Measurements from ENCODE around the gene GRM8.
"Not testable (repeated sequence)": the region's sequence is repeated elsewhere in the genome, so short reads cannot be mapped to it uniquely, and the experiment has no call there.

GRM8 gene

DNA sequence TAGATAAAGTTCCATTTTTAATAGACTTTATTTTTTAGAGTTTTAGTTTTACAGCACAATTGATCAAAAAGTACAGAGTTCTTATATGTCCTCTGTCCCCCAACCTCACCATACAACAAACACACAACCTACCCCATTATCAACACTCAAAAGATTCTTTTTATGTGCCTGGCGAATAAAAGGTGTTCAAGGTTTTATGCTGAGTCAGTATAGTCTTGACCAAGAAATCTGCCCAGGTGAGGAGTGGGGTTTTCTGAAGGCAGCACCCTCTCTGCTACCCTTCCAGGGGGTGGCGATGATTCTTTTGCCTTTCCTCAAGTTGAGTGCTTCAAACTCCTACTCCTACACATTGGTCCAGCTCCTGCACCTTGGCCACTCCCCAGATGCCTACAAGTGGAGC, 222.9 kb downstream of the GRM8 start:
- no peak for DNase-seq (ENCODE audit: low spot score)

DNA sequence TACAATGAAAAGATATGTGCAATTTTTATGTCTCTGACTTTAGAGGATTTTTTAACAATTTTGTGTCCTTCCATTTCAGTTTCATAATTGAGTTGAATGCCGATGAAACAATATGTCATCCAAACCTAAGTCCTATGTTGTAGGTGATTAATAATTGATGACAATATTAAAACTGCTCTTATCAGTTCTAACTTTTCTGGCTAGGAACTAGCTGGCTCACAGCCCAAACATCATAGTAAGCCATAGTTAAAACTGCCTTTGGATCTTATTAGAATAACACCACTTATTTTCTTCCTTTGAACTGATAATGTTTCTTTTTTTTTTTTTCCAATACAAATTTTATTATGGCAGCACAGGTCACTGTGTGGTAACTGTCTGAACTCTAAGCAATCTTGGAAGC, 230.9 kb downstream of the GRM8 start:
- DNase-seq (ENCODE audit: low spot score), result no peak

DNA sequence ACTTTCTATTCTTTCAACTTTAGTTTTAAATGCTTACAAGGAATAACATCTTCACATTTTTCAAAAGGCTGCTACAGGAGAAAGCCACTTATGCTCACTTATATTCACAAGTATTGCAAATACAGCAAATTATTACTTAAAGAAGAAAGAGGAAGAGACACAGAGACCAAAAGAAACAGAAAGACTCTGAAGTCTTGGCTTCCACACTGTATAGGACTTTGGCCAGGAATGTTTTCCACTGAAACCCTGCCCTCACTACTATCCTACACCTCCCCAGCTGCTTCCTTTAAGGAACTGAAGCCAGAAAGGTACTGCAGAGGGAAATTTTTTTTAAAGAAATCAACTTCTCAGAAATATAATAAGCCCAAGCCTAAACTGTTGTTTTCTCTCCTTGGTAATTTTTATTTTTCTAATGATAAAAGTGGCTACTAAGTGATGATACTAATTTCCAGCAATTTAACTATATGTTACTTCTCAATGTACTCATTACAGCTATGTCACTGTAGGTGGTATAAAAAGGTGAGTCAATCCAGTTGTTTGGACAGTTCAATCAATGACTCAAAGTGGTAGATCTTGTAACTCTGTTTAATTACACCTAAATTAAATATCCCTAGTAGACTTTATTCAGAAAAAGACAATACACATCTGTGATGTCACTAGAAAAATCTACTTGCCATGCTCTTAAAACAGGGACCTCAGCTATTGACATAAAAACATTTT, 231.6 kb downstream of the GRM8 start:
- no peak for DNase-seq (ENCODE audit: low spot score)

DNA sequence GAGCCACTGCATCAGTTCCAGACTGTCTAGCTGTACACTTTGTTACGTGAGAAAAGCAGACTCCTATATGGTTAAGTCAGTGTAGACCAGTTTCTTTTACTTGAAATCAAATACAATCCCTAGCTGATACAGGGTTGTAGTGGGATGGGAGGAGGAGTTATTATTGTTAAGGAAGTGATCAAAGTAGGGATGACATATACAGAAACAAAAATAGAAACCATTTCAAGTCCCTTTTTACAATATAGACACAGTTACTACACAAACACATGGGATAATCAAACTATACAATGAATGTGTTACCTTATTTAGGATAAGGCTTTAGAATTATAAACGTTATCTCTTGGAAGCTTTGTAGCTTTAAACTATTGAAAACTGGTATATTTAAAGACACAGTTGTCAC, 233.9 kb downstream of the GRM8 start:
- no peak for DNase-seq (ENCODE audit: low spot score)

DNA sequence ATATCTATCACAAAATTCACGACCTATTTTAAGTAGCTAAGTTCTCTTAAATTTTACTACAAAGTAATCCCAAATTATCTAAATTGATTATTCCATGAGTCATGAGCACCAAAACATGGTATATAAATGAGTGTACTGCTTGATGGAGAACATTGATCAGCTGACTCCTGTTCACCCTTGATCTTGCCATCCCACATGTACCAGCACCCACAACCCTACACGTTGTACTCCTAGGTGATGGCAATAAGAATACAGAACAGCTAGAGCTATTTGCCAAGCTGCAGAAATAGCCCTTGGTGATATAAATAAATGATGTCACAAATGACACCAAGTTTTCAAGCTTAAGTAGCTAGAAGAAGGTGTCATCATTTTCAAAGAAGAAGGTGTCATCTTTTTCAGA, 235.5 kb downstream of the GRM8 start:
- DNase-seq (ENCODE audit: low spot score), result no peak

DNA sequence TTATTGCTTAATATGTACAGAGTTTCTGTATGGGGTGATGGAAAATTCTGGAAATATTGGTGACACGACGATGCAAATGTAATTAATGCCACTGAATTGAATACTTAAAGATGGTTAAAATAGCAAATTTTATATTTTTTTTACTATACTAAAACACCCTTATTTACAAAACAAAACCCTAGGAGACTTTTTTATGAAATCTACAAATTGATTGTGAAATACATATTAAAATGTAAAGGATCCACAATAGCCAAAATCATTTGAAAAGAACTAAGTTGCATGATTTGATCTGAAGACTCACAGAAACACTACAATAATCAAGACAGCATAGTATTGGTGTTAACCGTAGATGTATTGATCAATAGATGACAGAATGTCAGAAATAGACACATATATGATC, 252.0 kb downstream of the GRM8 start:
- DNase-seq (ENCODE audit: low spot score), result no peak

DNA sequence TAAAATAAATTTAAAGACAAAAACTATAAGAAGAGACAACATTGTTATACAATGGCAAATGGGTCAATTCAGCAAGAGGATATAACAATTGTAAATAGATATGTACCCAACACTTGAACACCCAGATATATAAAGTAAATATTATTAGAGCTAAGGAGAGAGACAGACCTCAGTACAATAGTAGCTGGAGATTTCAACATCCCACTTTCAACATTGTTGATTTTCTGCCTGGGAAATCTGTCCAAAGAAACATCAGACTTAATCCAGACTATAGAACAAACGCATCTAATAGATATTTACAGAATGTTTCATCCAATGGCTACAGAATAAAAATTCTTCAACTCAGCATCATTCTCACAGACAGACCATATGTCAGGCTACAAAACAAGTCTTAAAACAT, 256.1 kb downstream of the GRM8 start:
- no peak for DNase-seq (ENCODE audit: low spot score)

DNA sequence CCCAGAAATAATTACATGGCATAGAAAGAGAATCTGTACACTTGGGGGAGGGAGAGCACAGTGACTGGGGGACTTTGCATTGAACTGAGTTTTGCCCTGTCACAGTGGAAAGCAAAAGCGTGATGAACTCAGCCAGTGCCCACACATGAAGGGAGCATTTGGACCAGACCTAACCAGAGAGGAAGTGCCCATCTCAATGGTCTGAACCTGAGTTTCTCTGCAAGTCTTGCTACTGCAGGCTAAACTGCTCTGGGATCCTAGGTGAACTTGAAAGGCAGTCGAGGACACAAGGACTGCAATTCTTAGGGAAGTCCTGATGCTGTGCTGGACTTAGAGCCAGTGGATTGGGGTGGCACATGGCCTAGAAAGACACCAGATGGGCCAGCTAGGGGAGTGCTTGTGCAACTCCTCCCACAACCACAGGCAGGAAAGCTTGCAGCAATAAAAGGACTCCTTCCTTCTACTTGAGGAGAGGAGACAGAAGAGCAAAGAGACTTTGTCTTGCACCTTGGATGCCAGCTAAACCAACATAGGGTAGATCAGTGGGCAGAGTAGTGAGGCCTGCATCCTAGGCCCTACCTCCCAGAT, 259.0 kb downstream of the GRM8 start:
- DNase-seq (ENCODE audit: low spot score), result no peak

DNA sequence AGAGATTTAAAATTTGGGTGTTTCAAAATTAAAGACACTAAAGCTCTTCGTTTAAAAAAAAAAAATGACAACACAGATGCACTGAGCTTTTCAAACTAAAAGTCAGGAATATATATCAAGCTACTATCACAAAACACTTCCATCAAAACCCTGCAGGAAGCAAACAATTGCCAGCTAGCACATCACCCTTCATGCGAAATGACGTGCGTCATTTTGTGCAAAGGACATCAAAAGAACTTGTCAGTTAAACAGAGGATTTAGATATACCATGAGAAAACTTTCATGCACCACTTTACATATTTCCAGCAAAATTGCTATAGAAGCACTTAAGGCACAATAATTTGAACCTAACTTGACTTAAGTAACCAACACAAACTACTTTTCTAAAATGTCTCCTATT, 264.7 kb downstream of the GRM8 start:
- no peak for DNase-seq (ENCODE audit: low spot score)

DNA sequence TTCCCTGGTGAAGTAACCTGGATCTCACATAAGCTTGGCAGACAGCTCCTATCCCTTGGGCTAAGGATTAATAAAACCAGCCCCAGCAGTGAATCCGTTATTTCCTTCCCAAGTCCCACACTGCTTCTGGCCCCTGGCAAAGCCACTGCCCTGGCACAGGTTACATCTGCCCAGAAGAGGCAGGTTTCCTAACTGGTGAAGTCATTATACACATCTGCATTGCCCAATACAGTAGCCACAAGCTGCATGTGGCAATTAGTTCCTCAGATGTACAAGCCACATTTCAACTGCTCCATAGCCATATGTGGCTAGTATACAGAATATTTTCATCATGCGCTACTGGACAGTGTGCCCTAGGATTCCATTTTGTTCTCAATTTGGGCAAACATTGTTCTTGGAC, 273.0 kb downstream of the GRM8 start:
- DNase-seq (ENCODE audit: low spot score), result no peak

DNA sequence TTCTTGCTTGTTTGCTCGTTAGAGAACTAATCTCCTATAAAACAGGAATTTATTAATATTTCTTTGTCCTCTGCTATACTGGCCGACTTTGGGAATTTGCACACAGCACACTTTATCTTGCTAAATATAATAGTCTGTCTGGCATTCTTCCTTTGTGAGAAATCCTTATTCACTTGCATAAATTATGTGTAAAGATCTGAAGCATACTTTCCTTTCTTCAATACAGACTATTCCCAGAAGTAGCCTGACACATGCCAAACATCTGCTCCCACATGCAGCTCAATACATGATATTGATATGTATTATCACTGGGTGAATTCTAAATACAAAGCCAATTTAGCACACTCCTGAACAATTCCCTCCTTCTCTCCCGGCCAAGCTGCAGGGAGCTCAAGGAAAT, 273.9 kb downstream of the GRM8 start:
- DNase-seq (ENCODE audit: low spot score), result no peak

DNA sequence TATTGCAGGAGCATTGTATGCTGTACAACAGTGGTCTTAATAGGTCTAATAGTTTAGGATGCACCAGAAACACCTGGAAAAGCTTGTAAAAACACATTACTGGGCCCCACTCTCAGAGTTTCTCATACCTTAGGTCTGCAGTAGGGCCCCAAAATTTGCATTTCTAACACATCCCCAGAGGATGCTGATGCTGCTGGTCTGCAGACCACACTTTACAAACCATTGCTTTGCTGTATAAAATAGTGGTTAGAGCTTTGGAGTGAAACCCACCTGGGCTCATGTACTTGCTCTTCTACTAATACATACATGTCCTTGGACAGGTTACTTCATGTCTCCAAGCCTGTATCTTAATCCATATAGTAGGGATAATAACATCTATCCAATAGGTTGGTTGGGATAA, 279.7 kb downstream of the GRM8 start:
- no peak for DNase-seq (ENCODE audit: low spot score)

DNA sequence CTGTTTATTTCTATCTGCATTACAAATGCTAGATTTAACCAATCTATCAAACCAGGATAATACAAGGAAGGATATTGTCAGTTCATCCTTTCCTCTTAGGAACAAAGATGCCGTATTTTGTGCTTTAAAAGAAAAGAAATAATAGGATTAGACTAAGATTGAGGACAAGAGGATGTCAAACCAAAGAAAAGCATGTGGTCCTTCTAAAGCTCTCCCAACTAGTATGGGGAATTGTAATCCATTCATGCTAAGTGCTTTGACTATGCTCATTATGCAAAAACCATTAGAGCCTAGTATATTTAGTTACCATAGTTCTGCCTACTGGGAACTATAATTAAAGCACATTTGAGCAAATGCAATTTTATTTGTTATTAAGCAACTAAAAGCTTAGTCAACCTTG, 280.2 kb downstream of the GRM8 start:
- no peak for DNase-seq (ENCODE audit: low spot score)

DNA sequence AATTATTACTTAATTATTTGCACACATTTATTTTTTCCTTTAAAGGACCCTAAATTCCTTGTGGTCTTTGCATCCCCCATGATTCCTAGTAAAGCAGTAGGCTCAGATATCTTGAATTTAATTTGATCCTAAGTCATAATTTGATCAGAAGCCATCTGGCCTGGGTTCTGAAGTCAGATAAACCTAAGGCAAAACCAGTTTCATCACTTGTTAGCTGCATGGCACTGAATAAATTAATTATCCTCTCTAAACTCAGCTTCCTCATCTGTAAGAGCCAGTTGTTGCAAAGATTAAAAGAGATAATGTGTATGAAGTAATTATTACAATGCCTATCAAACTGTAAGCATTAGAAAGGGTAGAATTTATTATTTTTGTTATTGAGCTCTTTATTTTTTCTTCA, 293.1 kb downstream of the GRM8 start:
- DNase-seq (ENCODE audit: low spot score), result no peak

DNA sequence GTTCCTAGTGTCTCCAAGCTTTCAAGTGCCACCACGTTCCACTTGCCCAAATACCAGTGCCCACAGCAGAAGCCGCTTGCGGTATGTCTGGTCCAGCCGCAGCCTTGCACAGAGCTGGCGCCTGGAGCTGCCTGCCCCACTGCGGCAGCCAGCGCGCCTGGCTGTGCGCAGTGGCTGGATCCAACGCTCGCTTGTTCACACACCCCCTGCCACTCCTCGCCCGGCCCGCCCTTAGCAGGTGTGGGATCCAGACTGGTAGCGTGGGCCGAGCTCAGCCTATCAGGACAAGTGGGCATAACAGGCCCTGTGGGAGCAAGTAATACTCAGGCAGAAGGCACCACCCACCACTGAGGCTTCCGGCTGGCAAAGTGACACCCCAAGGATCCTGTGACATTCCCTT, 294.4 kb downstream of the GRM8 start:
- DNase-seq (ENCODE audit: low spot score), result no peak

DNA sequence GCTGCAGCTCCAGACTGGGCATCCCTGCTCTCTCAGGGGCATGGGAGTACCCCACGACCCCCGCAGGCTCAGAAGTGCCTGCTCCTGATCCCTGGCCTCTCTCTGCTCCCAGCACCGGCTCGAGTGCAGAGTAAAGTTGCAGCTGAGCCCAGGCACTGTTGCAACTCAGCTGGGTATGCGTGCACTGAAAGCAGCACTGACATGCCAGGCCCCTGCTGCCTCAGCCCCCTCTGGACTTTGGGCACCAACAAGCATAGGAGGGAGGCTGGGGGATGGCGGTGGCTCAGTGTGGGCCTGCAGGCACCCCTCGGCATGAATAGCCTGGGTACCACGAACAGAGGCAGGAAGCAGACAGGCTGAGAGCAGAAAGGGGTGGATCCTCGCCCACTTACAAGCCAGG, 295.3 kb downstream of the GRM8 start:
- no peak for DNase-seq (ENCODE audit: low spot score)

DNA sequence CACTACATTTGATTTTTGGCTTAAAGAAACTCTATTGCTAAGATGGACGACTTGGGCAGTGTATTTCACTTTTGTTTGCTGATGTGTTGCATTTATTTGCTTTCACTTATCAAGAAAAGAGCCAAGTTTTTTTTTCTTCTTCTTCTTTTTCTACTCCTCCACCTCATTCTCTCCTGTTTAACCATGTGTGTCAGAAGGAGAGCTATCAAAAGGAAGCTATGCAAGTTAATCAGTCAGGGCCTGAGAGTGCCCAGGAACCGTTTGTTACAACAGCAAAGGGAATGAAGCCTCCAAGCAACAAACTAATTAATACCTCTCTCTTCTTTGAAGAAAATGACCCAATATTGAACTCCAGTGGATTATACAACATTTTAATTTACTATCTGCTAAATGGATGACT, 299.3 kb downstream of the GRM8 start:
- no peak for DNase-seq (ENCODE audit: low spot score)

DNA sequence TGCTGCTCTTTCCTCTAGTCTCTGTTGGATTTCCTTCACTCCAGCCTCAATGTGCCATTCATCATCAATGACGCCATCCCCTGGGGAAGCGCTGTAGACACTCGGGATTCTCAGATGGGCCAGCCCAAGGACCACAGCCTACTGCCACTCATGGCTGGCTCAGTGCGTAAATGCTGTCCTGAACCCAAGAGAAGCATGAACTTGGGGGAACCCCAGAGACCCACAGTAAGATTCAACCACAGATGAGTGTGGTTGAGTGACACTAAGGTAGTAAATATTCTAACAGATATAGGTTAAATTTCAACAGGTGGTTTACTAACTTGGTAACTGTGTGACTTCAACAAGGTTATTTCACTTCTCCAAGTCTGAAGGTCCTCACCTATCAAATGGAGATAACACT, 304.1 kb downstream of the GRM8 start:
- DNase-seq (ENCODE audit: low spot score), result no peak

DNA sequence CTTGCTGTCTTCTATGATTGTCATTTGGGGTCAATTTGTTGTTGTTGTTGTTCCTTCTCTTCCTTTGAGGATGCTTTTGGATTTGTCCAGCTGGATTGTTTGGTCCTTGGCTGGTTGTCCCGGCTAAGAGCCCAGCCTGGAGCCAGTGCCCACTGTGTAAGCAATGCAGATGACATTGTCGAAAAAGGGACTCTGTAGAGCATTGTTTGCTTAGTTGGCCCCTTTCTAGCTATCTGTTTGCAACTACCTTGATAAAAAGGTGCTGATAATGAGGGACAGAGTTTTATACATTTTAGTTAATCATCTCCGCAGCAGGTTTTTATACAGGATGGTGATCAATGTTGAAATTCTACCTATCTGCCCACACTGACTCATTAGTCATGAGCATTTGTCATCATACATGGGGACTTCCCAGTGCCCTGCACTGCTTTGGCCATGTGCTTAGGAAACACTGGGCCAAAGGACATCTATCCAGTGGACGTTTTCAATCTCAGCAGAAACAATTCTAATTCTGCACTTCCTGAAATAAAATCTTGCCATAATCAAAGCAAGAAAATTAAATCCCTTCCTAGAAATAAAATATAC, 311.9 kb downstream of the GRM8 start:
- DNase-seq (ENCODE audit: low spot score), result no peak

DNA sequence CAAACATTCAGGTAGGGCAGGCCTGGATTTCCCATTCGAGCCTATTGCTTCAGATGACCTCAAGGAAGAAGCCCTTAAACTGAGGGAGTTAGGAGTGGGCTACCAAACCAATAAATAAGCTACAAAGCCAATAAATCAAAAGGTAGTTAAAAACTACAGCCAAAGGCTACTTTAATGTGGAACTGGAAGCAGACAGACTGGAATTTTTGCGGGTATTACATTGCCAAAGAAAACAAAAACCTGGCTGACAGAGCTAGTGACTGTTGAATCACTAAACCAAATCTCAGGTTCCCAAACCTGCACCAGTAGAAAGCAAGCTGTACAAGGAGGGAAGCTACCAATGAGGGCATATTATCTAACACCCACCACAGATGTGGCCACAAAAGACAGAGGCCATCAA, 315.6 kb downstream of the GRM8 start:
- DNase-seq (ENCODE audit: low spot score), result no peak

DNA sequence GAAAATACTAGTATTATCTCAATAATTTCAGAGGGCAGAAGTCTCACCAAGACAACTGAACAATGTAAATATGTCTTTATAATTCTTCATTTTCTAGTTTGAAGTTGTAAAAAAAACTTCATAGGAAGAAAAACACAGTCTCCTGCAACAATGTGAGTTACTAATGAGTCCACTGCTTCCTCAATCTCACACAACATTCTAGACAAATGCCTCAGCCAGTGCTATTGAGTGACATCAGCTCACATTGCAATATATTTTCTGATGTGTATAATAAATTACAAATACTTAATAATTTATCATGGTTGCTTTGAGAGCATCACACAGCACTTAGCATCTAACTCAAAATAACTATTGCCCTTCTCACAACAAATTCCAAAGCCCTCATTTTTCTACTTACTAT, 321.2 kb downstream of the GRM8 start:
- no peak for DNase-seq (ENCODE audit: low spot score)

DNA sequence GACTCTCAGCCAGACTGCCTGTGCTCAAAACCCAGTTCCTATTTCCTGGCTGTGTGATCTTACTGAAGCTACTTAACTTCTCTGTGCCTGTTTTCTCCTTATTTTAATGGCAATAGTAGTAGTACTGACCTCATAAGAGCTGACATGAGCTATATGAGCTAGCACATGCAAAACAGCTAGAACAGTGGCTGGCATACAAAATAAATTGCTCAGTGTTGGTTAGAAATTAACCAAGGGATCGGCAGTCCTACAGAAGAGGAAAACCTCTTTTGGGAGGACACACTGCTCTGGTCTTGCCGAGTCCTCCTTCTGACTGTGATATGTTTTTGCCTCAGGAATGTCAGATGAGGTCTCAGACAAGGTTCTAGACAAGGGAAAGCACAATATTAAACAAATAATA, 322.6 kb downstream of the GRM8 start:
- DNase-seq (ENCODE audit: low spot score), result no peak

DNA sequence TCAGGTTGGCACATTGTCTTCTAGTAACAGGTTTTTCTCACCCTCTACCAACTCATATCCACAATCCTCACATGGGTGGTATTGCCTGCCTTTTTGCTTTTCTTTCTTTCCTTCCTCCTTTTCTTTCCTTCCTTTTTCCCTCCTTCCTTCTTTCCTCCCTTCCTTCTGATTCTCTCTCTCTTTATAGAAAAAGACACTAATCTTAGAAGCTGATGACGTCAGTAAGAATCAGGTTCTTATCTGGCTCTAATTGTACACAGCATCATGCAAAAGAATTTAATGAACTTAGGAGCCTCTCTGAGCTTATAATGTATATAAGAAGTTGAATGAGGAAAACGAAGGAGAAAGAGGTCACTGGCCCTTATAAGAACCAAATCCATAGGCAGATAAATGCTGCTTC, 328.3 kb downstream of the GRM8 start:
- DNase-seq (ENCODE audit: low spot score), result no peak

DNA sequence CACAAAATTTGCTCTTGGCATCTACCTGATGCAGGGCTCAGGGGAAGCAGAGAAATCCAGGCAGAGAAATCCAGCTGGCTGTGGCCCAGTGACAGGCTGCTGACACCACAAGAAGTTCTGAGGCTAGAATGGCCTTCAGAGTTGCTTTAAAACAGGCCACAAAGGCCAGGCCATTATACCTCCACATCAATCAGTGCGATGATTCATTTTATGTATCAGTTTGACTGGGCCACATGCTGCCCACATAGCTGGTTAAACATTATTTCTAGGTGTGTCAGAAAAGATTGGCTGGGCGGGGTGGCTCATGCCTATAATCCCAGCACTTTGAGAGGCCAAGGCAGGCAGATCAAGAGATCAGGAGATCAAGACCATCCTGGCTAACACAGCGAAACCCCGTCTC, 341.1 kb downstream of the GRM8 start:
- not testable (repeated sequence) for DNase-seq (ENCODE audit: low spot score)
